Measurements from ENCODE around the gene LIG1. TPM values are rescaled to one million over a fixed set of nuclear protein-coding genes. Genes with fewer than 3 reads are reported as not detected.
"Not testable (repeated sequence)": the region's sequence is repeated elsewhere in the genome, so short reads cannot be mapped to it uniquely, and the experiment has no call there.

Gene LIG1
- total RNA-seq, 1 donor from 2014 or later, result 4.5 TPM

GRCh38 chr19:48081106-48081505, 89.0 kb downstream of the LIG1 start:
- TF ChIP-seq CTCF (IDR thresholded peaks at IDR 0.05; ENCODE audit: insufficient read depth, low read length, severe bottlenecking), result no peak
- no peak overlapping the region for H3K4me3 ChIP-seq (ENCODE audit: low read depth, low read length)
- no peak for FAIRE-seq

GRCh38 chr19:48070177-48070769, 99.9 kb downstream of the LIG1 start:
- not testable (repeated sequence) for DNase-seq (ENCODE audit: low read depth); H3K4me3 ChIP-seq (ENCODE audit: low read depth, low read length); FAIRE-seq; H3K36me3 ChIP-seq (ENCODE audit: control insufficient read depth, insufficient read depth, low read length); H3K27me3 ChIP-seq (ENCODE audit: control insufficient read depth, insufficient read depth, low read length)

More at GRCh38 chr19:48081106-48081505, 89.0 kb downstream of the LIG1 start:
- no peak for DNase-seq (ENCODE audit: low read depth)
- Histone ChIP-seq H3K27me3 (ENCODE audit: control insufficient read depth, insufficient read depth, low read length) (no peaks in the 10 kb centered on the region), H3K36me3 (ENCODE audit: control insufficient read depth, insufficient read depth, low read length) (no peaks in the 10 kb centered on the region)

DNA sequence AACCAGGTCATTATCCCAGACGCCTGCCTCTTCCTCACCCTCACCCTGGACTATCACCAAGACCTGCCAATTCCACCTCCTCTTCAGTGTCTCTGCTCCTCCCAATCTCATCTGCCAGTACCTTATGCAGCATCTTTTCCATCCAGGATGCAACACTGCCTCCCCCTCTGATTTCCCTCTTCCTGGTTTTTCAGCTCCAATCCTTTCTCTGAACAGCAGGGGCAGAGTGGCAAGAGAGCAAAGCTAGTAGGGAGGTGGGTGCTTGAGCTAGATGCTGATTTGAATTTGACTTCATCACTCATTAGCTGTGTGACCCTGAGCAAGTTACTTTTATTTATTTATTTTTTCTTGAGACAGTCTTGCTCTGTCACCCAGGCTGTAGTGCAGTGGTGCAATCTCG, 100.7 kb downstream of the LIG1 start:
- no peak for FAIRE-seq
- no peak for DNase-seq (ENCODE audit: low read depth)
- H3K27me3 ChIP-seq (ENCODE audit: control insufficient read depth, insufficient read depth, low read length), result no peaks in the 10 kb centered on the region
- no peak overlapping the region for H3K4me3 ChIP-seq (ENCODE audit: low read depth, low read length)
- no peak for TF ChIP-seq CTCF (IDR thresholded peaks at IDR 0.05; ENCODE audit: insufficient read depth, low read length, severe bottlenecking)
- no peaks in the 10 kb centered on the region for H3K36me3 ChIP-seq (ENCODE audit: control insufficient read depth, insufficient read depth, low read length)

Other genes starting within 250 kb of the LIG1 start
- not detected in 2 replicates for gene BSPH1, start 178.2 kb downstream of the LIG1 start, total RNA-seq
- gene ELSPBP1, start 175.7 kb downstream of the LIG1 start, total RNA-seq, result not detected in 2 replicates
- gene CABP5, start 126.3 kb downstream of the LIG1 start, total RNA-seq, result not detected in 2 replicates
- 0.51 and 1.1 TPM in 2 replicates for gene PLA2G4C, start 59.5 kb downstream of the LIG1 start, total RNA-seq
- gene ZSWIM9, start 336 bp upstream of the LIG1 start, total RNA-seq, result 1.3 and 1.5 TPM in 2 replicates
- gene CARD8, start 85.6 kb upstream of the LIG1 start, total RNA-seq, result 2.1 and 3.5 TPM in 2 replicates
- gene ZNF114, start 99.7 kb upstream of the LIG1 start, total RNA-seq, result 0.13 and 0.53 TPM in 2 replicates
- gene EMP3, start 155.2 kb upstream of the LIG1 start, total RNA-seq, result 2.8 and 9.0 TPM in 2 replicates
- 0.79 and 1.4 TPM in 2 replicates for gene TMEM143, start 193.6 kb upstream of the LIG1 start, total RNA-seq
- gene SYNGR4, start 194.0 kb upstream of the LIG1 start, total RNA-seq, result not detected in 2 replicates
- gene KDELR1, start 221.2 kb upstream of the LIG1 start, total RNA-seq, result 27.9 and 30.6 TPM in 2 replicates
- gene GRIN2D, start 223.3 kb upstream of the LIG1 start, total RNA-seq, result under 0.01 TPM in 1 of 2 replicates, not detected in the other

Data from bronchial epithelial cell (primary cell).